Muscle layer of colon (tissue), 2 donors: ENCODE measurements around the gene GOSR1.
"Not testable (repeated sequence)": the region's sequence is repeated elsewhere in the genome, so short reads cannot be mapped to it uniquely, and the experiment has no call there.

Source experiments
- H3K27ac ChIP-seq: one replicate; pipeline ENCODE4 v1.7.0; 2013; ENCODE audit warnings: low read depth, mild to moderate bottlenecking, low read length, moderate library complexity
- H3K27me3 ChIP-seq, 2 donors: one replicate each; pipeline ENCODE4 v1.7.0; 2013; ENCODE audit warnings: low read length in 2 of 2, mild to moderate bottlenecking in 2 of 2; ENCODE audit not compliant: insufficient read depth in 2 of 2, control insufficient read depth in 1 of 2
- H3K36me3 ChIP-seq: one replicate; pipeline ENCODE4 v1.7.0; 2013; ENCODE audit warnings: mild to moderate bottlenecking, low read length; ENCODE audit not compliant: insufficient read depth
- H3K4me1 ChIP-seq: one replicate; pipeline ENCODE4 v1.7.0; 2013; ENCODE audit warnings: mild to moderate bottlenecking, low read length; ENCODE audit not compliant: insufficient read depth
- H3K4me3 ChIP-seq, 2 donors: one replicate each; pipeline ENCODE4 v1.7.0; 2013; ENCODE audit warnings: low read length in 2 of 2, low read depth in 1 of 2, mild to moderate bottlenecking in 1 of 2, moderate library complexity in 1 of 2
- H3K9ac ChIP-seq: one replicate; pipeline ENCODE4 v1.7.0; 2013; ENCODE audit warnings: low read length
- H3K9me3 ChIP-seq: one replicate; pipeline ENCODE4 v1.7.0; 2013; ENCODE audit warnings: mild to moderate bottlenecking, low read length
- donor health status: abdominal sarcoma.
- donor health status: Adenocarcinoma of cecum.

GOSR1 gene

DNA sequence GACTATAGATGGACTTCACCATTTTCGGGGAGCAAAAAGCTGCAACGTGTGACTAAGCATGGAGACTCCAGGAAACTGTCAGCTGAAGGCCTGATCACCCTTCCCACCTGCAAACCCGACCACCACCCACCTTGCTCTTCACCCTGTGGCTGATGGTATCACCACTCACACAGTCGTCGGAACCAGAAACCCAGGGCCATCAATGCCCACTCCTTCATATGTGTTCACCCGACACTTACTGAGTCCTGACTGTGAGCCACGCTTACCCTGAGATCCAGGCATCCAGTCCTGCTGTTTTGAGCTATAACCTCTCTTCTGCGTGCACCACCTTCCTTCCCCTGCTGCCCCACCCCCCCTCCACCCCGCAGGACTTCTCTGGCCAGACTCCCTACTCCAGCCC is 97.1 kb downstream of the GOSR1 start:
- H3K36me3 ChIP-seq, H3K4me3 ChIP-seq, H3K9me3 ChIP-seq, H3K27me3 ChIP-seq, H3K4me1 ChIP-seq, H3K27ac ChIP-seq, H3K9ac ChIP-seq: not testable (repeated sequence)

DNA sequence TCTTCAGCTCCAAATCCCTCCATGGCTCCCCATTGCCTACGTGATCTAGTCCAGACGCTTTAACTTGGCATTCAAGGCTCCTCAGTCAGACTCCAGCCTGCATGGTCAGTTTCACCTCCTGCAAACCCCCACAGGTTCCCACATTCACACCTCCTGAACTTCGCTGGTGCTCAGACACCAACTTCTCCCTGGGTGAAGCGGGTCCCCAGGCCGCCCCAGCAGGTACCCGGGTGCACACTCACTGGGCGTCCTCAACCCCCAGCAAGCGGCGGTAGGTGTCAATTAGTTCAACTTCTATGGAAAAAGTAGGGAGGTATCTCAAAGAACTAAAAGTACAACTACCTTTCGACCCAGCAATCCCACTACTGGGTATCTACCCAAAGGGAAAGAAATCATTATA is 97.6 kb downstream of the GOSR1 start:
- H3K36me3 ChIP-seq, H3K4me3 ChIP-seq, H3K27me3 ChIP-seq, H3K4me1 ChIP-seq, H3K27ac ChIP-seq, H3K9ac ChIP-seq, H3K9me3 ChIP-seq: not testable (repeated sequence)

DNA sequence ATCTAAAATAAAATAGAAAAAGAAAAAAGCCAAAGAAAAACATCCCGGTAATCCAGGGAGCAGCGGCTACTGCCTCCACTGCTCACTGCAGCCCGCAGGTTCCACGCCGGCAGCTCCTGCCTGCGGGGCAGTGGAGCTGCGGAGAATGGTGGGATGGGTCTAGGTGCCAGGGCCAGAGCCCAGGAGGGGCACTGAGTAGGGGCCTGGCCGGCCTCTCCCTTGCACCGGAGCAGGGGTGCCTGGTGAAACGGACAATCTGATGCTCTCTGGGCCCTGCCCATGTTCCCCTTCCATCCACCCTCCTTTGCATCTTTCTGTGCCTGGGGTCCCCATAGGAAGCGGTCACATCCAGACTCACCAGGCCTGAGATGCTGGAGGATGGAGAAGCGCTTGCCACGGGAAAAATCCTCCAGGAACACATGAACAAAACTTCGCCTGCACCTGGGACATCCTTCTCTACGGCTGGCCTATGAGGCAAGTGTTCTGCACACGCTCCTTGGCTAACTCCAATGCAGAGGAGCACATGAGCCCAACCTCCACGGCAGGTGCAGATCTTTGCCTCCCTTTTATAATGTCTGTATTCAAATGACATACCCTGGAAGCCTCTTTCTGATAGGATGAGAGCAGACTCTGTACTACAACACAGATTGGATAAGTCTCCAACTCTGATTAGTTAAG is 98.6 kb downstream of the GOSR1 start:
- H3K4me3 ChIP-seq, H3K9ac ChIP-seq, H3K4me1 ChIP-seq, H3K9me3 ChIP-seq, H3K27me3 ChIP-seq, H3K27ac ChIP-seq, H3K36me3 ChIP-seq: not testable (repeated sequence)

DNA sequence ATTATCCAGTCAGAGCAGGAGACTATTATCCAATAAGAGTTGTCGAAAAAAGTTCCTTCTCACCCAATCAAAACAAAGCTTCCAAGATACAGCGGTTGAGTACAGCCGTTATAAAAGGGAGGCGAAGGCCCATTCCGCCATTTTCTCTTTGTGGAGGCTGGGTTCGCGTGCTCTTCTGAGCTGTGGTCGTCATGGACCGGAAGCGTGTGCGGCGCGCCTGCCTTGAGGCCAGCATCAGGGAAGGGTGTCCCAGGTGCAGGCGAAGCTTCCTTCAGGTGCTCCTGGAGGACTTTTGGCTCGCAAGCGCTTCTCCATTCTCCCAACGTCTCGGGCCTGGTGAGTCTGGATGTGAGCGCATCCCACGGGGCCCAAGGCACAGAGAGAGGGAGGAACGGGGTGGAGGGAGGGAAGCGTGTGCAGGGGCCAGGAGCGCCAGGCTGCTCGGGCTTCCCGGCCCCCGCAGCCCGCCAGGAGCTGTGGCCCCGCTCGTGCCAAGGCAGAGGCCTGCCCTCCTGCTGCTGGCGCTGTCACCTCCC is 99.2 kb downstream of the GOSR1 start:
- Histone ChIP-seq H3K27ac (no peak overlapping the region), H3K36me3 (no peaks in the 10 kb centered on the region), H3K27me3 (no peaks in the 10 kb centered on the region), H3K4me3 (no peak overlapping the region), H3K9me3 (no peaks in the 10 kb centered on the region), H3K4me1 (no peaks in the 10 kb centered on the region), H3K9ac (no peak overlapping the region)
